GM06990 (cell line): ENCODE results near the gene PBLD.
A peak's percentile ranks its signal among the peaks of the same experiment; 100 is the strongest.

Experiments
- DNase-seq: peaks from one replicate; pipeline ENCODE4 v3.0.0-alpha.2; 2011; ENCODE audit not compliant: insufficient read length; ENCODE audit errors: extremely low read depth
- H3K27me3 ChIP-seq: replicated peaks from 2 replicates; pipeline ENCODE4 v1.6.0; 2011; ENCODE audit warnings: low read length; ENCODE audit not compliant: control insufficient read depth, insufficient read depth
- H3K36me3 ChIP-seq: 2 replicates; pipeline ENCODE4 v1.5.1; 2011; ENCODE audit warnings: low read length; ENCODE audit not compliant: control insufficient read depth, insufficient read depth
- H3K4me3 ChIP-seq: replicated peaks from 2 replicates; pipeline ENCODE4 v1.5.1; 2011; ENCODE audit warnings: low read depth, mild to moderate bottlenecking, control low read depth, low read length
- CTCF ChIP-seq: IDR thresholded peaks from 2 replicates; pipeline ENCODE4 v1.5.1; 2011; ENCODE audit warnings: low read length, control low read depth, mild to moderate bottlenecking, inconsistent platforms; ENCODE audit not compliant: insufficient read depth, poor library complexity, severe bottlenecking

Gene PBLD

GRCh38 chr10:68364101-68364886, 31.6 kb upstream of the PBLD start:
- H3K4me3 ChIP-seq, result no peak overlapping the region
- H3K27me3 ChIP-seq, result no peaks in the 10 kb centered on the region
- H3K36me3 ChIP-seq, result no peaks in the 10 kb centered on the region; the same call in 1 of the 2 replicates
- DNase-seq, result no peak
- TF ChIP-seq CTCF, result no peak

- no peak for DNase-seq
- no peaks in the 10 kb centered on the region for H3K27me3 ChIP-seq
- TF ChIP-seq CTCF, result no peak
- no peak overlapping the region for H3K4me3 ChIP-seq
- H3K36me3 ChIP-seq, result no peaks in the 10 kb centered on the region; the same call in 1 of the 2 replicates
Measured at GRCh38 chr10:68362590-68362989, 29.9 kb upstream of the PBLD start.

GRCh38 chr10:68359189-68359588, 26.5 kb upstream of the PBLD start:
- no peaks in the 10 kb centered on the region for H3K27me3 ChIP-seq
- DNase-seq, result no peak
- TF ChIP-seq CTCF, result no peak
- no peak overlapping the region for H3K4me3 ChIP-seq
- no peaks in the 10 kb centered on the region; the same call in 1 of the 2 replicates for H3K36me3 ChIP-seq

- H3K4me3 ChIP-seq, result no peak overlapping the region
Measured at GRCh38 chr10:68353537-68353936, 20.8 kb upstream of the PBLD start.

GRCh38 chr10:68348265-68348741, 15.6 kb upstream of the PBLD start:
- TF ChIP-seq CTCF, result peak; percentile 75
- DNase-seq, result no peak
- Histone ChIP-seq H3K4me3 (no peak overlapping the region), H3K27me3 (no peaks in the 10 kb centered on the region), H3K36me3 (peaks cover 5% of the 10 kb centered on the region)

More at GRCh38 chr10:68353537-68353936, 20.8 kb upstream of the PBLD start:
- TF ChIP-seq CTCF, result no peak
- H3K27me3 ChIP-seq, result no peaks in the 10 kb centered on the region
- no peak for DNase-seq
- H3K36me3 ChIP-seq, result no peaks in the 10 kb centered on the region; the same call in 1 of the 2 replicates
